Mesendoderm (in vitro differentiated cells): ENCODE results near the gene AKNA.

Experiments used
- DNase-seq: peaks from one replicate; pipeline ENCODE4 v3.0.0; 2013
- H2AK5ac ChIP-seq: 2 replicates; pipeline ENCODE4 v1.6.1; 2013; ENCODE audit warnings: low read length, inconsistent platforms
- H2BK120ac ChIP-seq: 2 replicates; pipeline ENCODE4 v1.6.1; 2013; ENCODE audit warnings: low read depth, mild to moderate bottlenecking, low read length, moderate library complexity, mixed read lengths
- H2BK15ac ChIP-seq: replicated peaks from 2 replicates; pipeline ENCODE4 v1.6.1; 2013; ENCODE audit warnings: low read depth, mild to moderate bottlenecking, moderate library complexity
- H2BK5ac ChIP-seq: 2 replicates; pipeline ENCODE4 v1.6.1; 2013; ENCODE audit warnings: low read length, inconsistent platforms
- H3K18ac ChIP-seq: 2 replicates; pipeline ENCODE4 v1.6.1; 2013; ENCODE audit warnings: mild to moderate bottlenecking, low read length, mixed read lengths
- H3K23ac ChIP-seq: one replicate; pipeline ENCODE4 v1.6.1; 2013; ENCODE audit warnings: low read length
- H3K27ac ChIP-seq: 2 replicates; pipeline ENCODE4 v1.5.1; 2013; ENCODE audit warnings: low read depth, mild to moderate bottlenecking, inconsistent platforms, low read length, moderate library complexity
- H3K27me3 ChIP-seq: 2 replicates; pipeline ENCODE4 v1.6.1; 2013; ENCODE audit warnings: low read length, control low read depth, mild to moderate bottlenecking, inconsistent platforms; ENCODE audit not compliant: insufficient read depth, poor library complexity
- H3K36me3 ChIP-seq: 2 replicates; pipeline ENCODE4 v1.6.1; 2013; ENCODE audit warnings: low read length, inconsistent platforms; ENCODE audit not compliant: control insufficient read depth, insufficient read depth
- H3K4ac ChIP-seq: one replicate; pipeline ENCODE4 v1.6.1; 2013; ENCODE audit warnings: low read depth, mild to moderate bottlenecking, low read length, moderate library complexity
- H3K4me1 ChIP-seq: 2 replicates; pipeline ENCODE4 v1.6.1; 2013; ENCODE audit warnings: low read depth, low read length, inconsistent platforms; ENCODE audit not compliant: control insufficient read depth
- H3K4me2 ChIP-seq: 2 replicates; pipeline ENCODE4 v1.6.1; 2013; ENCODE audit warnings: low read length
- H3K4me3 ChIP-seq: 2 replicates; pipeline ENCODE4 v1.5.1; 2013; ENCODE audit warnings: mild to moderate bottlenecking, low read length
- H3K56ac ChIP-seq: one replicate; pipeline ENCODE4 v1.6.1; 2013; ENCODE audit warnings: low read length
- H3K79me1 ChIP-seq: 2 replicates; pipeline ENCODE4 v1.6.1; 2013; ENCODE audit warnings: low read length, inconsistent platforms
- H3K79me2 ChIP-seq: 2 replicates; pipeline ENCODE4 v1.6.1; 2013; ENCODE audit warnings: mild to moderate bottlenecking, low read length; ENCODE audit not compliant: control insufficient read depth, insufficient read depth
- H3K9ac ChIP-seq: 2 replicates; pipeline ENCODE4 v1.6.1; 2013; ENCODE audit warnings: low read length, inconsistent platforms
- H4K5ac ChIP-seq: one replicate; pipeline ENCODE4 v1.6.1; 2013; ENCODE audit warnings: low read length
- H4K8ac ChIP-seq: one replicate; pipeline ENCODE4 v1.6.1; 2013; ENCODE audit warnings: low read depth, mild to moderate bottlenecking, control low read depth, low read length, moderate library complexity
- WGBS: extraction: QIAGEN DNeasy Blood & Tissue Kit; methylation state at CpG from one replicate; pipeline ENCODE4 v1.1.7; 2013; ENCODE audit warnings: low lambda C conversion rate, missing lambda C conversion rate; ENCODE audit not compliant: insufficient coverage; ENCODE audit errors: extremely low coverage; 5-methylcytosine and 5-hydroxymethylcytosine counted together

Gene AKNA

DNA sequence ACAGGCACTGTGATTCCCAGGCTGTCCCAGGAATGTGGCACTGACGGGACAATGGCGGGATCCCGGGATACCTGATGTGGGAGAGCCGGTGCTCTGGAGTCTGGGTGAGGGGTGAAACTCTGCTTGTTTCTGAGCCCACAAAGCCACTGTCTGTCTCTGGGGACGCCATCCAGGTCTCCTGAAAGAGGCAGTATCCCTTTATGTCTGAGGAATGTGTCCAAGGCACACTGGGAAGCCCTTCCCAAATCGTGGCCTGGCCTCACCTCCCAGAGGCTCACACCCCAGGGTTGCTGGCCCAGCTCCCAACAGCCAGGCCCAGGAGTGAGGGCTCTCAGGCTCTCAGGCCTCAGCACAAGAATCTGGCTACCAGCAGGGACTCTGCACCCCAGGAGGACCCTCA is 31.0 kb downstream of the AKNA start:
- no peak overlapping the region for H2BK120ac ChIP-seq
- no peaks in the 10 kb centered on the region for H3K79me1 ChIP-seq
- H4K8ac ChIP-seq = no peak overlapping the region
- WGBS = no CpG with 5 or more reads among the region's 6 CpGs
- H2AK5ac ChIP-seq = no peak overlapping the region
- no peak overlapping the region for H4K5ac ChIP-seq
- no peak overlapping the region for H3K18ac ChIP-seq
- H3K4me1 ChIP-seq = no peaks in the 10 kb centered on the region
- no peak overlapping the region for H3K56ac ChIP-seq
- H3K4me2 ChIP-seq = no peak overlapping the region
- H3K9ac ChIP-seq = no peak overlapping the region
- no peak overlapping the region for H3K4ac ChIP-seq
- no peaks in the 10 kb centered on the region for H3K27me3 ChIP-seq
- DNase-seq = no peak
- no peaks in the 10 kb centered on the region for H3K36me3 ChIP-seq
- no peak overlapping the region for H3K4me3 ChIP-seq
- H3K79me2 ChIP-seq = no peaks in the 10 kb centered on the region
- no peak overlapping the region for H2BK15ac ChIP-seq
- no peak overlapping the region for H3K23ac ChIP-seq
- no peak overlapping the region for H2BK5ac ChIP-seq
- H3K27ac ChIP-seq = no peak overlapping the region

DNA sequence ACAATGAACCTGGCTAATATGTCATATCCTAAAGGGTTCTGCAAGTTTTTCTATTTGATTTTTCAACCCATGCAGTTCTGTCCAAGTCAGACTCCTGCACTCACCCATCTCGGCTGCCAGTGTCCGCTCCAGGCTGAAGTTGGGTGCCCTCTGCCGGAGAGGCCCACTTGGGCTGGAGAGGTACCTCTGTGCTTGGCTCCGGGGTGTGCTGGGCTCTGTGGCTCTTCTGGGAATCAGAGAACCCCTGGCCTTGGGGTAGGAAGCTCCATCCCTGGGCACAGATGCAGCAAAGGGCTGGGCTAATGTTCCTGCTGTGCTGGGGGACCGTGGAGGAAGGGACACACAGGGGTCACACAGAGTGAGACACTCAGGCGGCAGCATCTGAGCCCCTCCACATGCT is 32.0 kb downstream of the AKNA start:
- Histone ChIP-seq H2BK15ac (no peak overlapping the region), H2AK5ac (no peak overlapping the region), H3K4me2 (no peak overlapping the region), H4K5ac (no peak overlapping the region), H3K4me1 (no peaks in the 10 kb centered on the region), H3K9ac (no peak overlapping the region), H2BK5ac (no peak overlapping the region), H3K56ac (no peak overlapping the region), H3K27me3 (no peaks in the 10 kb centered on the region), H3K4me3 (no peak overlapping the region), H3K18ac (no peak overlapping the region), H4K8ac (no peak overlapping the region), H3K23ac (no peak overlapping the region), H3K79me1 (no peaks in the 10 kb centered on the region), H2BK120ac (no peak overlapping the region), H3K36me3 (no peaks in the 10 kb centered on the region), H3K79me2 (no peaks in the 10 kb centered on the region), H3K27ac (no peak overlapping the region), H3K4ac (no peak overlapping the region)
- no peak for DNase-seq
- no CpG with 5 or more reads among the region's 6 CpGs for WGBS

DNA sequence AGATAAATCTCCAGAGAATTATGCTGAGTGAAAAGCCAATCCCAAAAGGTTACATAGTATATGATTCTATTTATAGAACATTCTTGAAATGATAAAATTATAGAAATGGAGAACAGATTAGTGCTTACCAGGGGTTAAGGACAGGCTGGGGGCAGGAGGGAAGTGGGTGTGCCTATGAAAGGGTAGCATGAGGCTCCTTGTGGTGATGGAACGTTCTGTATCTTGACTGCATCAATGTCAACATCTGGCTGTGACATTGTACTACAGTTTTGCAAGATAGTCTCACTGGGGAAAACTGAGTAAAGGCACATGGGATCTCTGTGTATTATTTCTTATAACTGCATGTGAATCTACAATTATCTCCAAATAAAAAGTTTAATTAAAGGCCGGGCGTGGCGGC is 35.9 kb downstream of the AKNA start:
- Histone ChIP-seq H2BK15ac (no peak overlapping the region), H2BK5ac (no peak overlapping the region), H3K4me1 (peaks cover 3% of the 10 kb centered on the region), H3K79me1 (no peaks in the 10 kb centered on the region), H3K23ac (no peak overlapping the region), H3K4me3 (no peak overlapping the region), H3K27me3 (no peaks in the 10 kb centered on the region), H3K79me2 (no peaks in the 10 kb centered on the region), H3K4ac (no peak overlapping the region), H3K9ac (no peak overlapping the region), H4K5ac (no peak overlapping the region), H2BK120ac (no peak overlapping the region), H3K18ac (no peak overlapping the region), H3K27ac (no peak overlapping the region), H4K8ac (no peak overlapping the region), H3K56ac (no peak overlapping the region), H2AK5ac (no peak overlapping the region), H3K4me2 (no peak overlapping the region), H3K36me3 (no peaks in the 10 kb centered on the region)
- no CpG with 5 or more reads among the region's 4 CpGs for WGBS
- DNase-seq = no peak

DNA sequence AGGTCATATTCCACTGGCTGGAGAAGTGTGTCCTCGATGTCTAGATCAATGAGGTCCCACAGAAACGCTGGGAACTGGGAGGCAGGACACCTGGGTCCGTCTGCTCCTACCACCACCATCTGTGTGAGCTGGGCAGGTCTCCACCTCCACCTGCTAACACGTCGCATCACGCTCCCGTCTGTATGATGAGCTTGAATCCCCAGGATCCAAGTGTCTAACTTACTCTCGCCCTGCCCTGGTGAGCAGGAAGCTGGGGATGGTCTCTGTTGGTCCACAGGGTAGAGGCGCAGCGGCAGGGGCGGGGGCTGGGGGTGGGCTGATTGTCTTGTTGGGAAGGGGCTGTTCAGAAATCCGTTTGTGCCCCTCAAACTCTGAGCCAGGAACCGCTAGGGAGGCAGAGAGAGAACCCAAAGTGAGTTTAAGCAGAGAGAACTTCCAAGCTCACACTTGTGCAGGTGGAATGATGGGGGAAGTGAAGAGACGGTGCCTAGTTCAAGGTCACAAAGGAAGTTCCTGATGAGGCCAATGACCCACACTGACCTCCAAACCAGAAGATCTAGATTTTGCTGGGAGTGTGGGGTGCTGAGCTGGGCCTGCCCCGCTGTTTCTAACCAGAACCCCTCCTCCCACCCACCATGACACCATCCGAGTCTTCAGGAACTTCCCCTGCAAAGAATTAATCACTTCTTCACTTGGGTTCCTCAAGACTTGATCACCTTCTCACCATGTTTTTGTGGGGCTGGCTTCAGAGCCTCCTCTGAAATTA is 37.0 kb downstream of the AKNA start:
- no peaks in the 10 kb centered on the region for H3K79me1 ChIP-seq
- peaks cover 3% of the 10 kb centered on the region for H3K4me1 ChIP-seq
- H3K4me2 ChIP-seq = no peak overlapping the region
- H2BK15ac ChIP-seq = no peak overlapping the region
- H3K23ac ChIP-seq = no peak overlapping the region
- no peaks in the 10 kb centered on the region for H3K27me3 ChIP-seq
- H3K36me3 ChIP-seq = no peaks in the 10 kb centered on the region
- H2AK5ac ChIP-seq = no peak overlapping the region
- no peak overlapping the region for H3K27ac ChIP-seq
- no peak overlapping the region for H3K4ac ChIP-seq
- no peak overlapping the region for H4K5ac ChIP-seq
- no peak overlapping the region for H2BK5ac ChIP-seq
- whole genome bisulfite sequencing = no CpG with 5 or more reads among the region's 16 CpGs
- no peak overlapping the region for H3K56ac ChIP-seq
- no peak overlapping the region for H3K18ac ChIP-seq
- no peak overlapping the region for H4K8ac ChIP-seq
- no peak overlapping the region for H3K9ac ChIP-seq
- H3K4me3 ChIP-seq = no peak overlapping the region
- no peak for DNase-seq
- no peaks in the 10 kb centered on the region for H3K79me2 ChIP-seq
- H2BK120ac ChIP-seq = no peak overlapping the region

DNA sequence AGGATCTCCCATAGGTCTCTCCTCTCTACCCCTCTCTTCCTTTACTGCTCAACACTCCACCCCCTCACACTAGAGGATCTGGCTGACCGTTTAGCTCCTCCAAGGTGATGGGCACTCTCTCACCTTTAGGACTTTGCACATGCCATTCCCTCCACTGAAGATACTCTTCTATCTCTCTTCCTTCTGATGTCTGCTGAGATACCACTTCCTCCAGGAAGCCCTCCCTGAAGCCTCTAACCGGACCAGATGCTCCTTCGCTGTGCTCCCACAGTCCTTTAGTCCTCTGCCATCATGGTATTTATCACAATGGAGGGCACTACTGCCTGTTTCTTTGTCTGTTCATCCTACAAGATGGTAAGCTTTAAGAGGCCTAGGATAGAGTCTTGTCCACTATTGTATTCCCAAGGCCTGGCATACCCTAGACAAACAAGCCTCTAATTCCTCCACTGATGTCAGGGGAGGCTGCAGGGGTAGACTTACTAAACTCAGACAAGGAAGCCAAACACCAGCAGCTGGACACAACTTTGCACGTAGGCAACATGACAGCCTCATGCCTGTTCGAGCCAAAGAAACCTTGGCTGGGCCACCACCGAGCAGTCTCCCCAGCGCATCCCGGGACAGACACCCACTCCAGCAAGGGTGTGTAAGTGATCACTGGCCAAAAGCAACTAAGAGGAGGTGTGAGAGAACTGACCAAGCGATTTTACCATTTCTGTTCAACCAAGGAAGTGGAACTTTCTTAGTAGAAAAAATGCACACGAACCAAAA is 37.9 kb downstream of the AKNA start:
- Histone ChIP-seq H3K4me3 (no peak overlapping the region), H3K23ac (no peak overlapping the region), H4K5ac (no peak overlapping the region), H3K27ac (peak overlapping the region; percentile 40), H3K4ac (peak overlapping the region; percentile 38), H3K4me2 (no peak overlapping the region), H3K79me1 (no peaks in the 10 kb centered on the region), H2BK5ac (no peak overlapping the region), H4K8ac (no peak overlapping the region), H3K18ac (peak overlapping the region; percentile 16), H3K27me3 (no peaks in the 10 kb centered on the region), H3K36me3 (no peaks in the 10 kb centered on the region), H2AK5ac (peak overlapping the region; percentile 18), H2BK120ac (no peak overlapping the region), H3K4me1 (peaks cover 3% of the 10 kb centered on the region), H3K79me2 (no peaks in the 10 kb centered on the region), H3K9ac (no peak overlapping the region), H2BK15ac (no peak overlapping the region), H3K56ac (peak overlapping the region; percentile 59)
- no peak for DNase-seq
- WGBS = no CpG with 5 or more reads among the region's 10 CpGs
